Pancreas (tissue), 10 donors: ENCODE data around the gene SH3YL1. TPM values are rescaled to one million over a fixed set of nuclear protein-coding genes. Genes with fewer than 3 reads are reported as not detected.

ENCODE experiments used
- ATAC-seq, 4 donors: fragments of 200-7000 bp; cut with Tn5 transposase; one replicate each; pipeline versions ENCODE4 v1.8.0 to v1.9.1; 2020; ENCODE audit warnings: mild to moderate bottlenecking in 4 of 4, moderate library complexity in 4 of 4
- DNase-seq, 6 donors: peaks; one replicate each; pipeline ENCODE4 v3.0.0-alpha.2; 2020
- FAIRE-seq: peaks from 2 replicates; lab custom pipeline; 2012; peaks lifted over from hg19 to GRCh38; lab: Jason Lieb, UNC
- H3K27ac ChIP-seq, 4 donors: fragments of 200-600 bp; sonication (generic); 1 replicate in 3 of 4; 2 replicates in 1 of 4; pipeline versions ENCODE4 v1.5.0 to v1.8.0; 2020
- H3K27me3 ChIP-seq, 4 donors: fragments of 200-600 bp; one replicate each; pipeline ENCODE4 v1.8.0; 2021
- H3K36me3 ChIP-seq, 3 donors: fragments of 200-600 bp; sonication (generic) in 1 of 3; one replicate each; pipeline versions ENCODE4 v1.5.0 to v1.8.0; 2020 to 2021
- H3K4me1 ChIP-seq, 3 donors: fragments of 200-600 bp; one replicate each; pipeline ENCODE4 v1.8.0; 2021
- H3K4me3 ChIP-seq, 4 donors: fragments of 200-600 bp; sonication (generic) in 2 of 4; one replicate each; pipeline versions ENCODE4 v1.5.0 to v1.8.0; 2020 to 2021
- H3K9me3 ChIP-seq, 4 donors: fragments of 200-600 bp; one replicate each; pipeline ENCODE4 v1.8.0; 2021
- CTCF ChIP-seq, 4 donors: fragments of 200-600 bp; sonication (generic) in 3 of 4; IDR thresholded peaks; one replicate each; pipeline versions ENCODE4 v1.5.0 to v1.8.0; 2021; ENCODE audit warnings: antibody characterized with exemption in 4 of 4
- WGBS, 2 donors: extraction: QIAGEN DNeasy Blood & Tissue Kit; methylation state at CpG; one replicate each; pipeline ENCODE4 v1.1.7; 2013; 5-methylcytosine and 5-hydroxymethylcytosine counted together
- intact Hi-C, 3 donors: fragments of 100-400 bp; cut with DNase I; formaldehyde crosslinking; loops; one replicate each; pipeline versions ENCODE4 v1.11.1 to v1.14.2; 2022
- polyA plus RNA-seq, 2 donors: library from polyadenylated mRNA; stranded (reverse); fragments of 200-250 nt; gene quantifications; one replicate each; pipeline ENCODE4 v1.2.3, GENCODE V29; 2013
- total RNA-seq, 6 donors: library from RNA; stranded (reverse); fragmentation: NEBNext Ultra II Directional in 4 of 6; extraction: Animal tissue kit (Norgen Biotek cat#: 25700) in 4 of 6; gene quantifications; one replicate each; pipeline versions ENCODE4 v1.2.1 to v1.2.4, GENCODE V29; 2021 to 2023
- donor health status: healthy with polysubstance abuse.
- donor health status: DM: no; HTN: no; CAD: no; lungs with moderate emphysema.
- donor health status: DM: no; HTN: no; CAD: no.
- donor health status: control.
- donor health status: control.
- donor health status: Bipolar disorder and iron deficiency.
- donor health status: DM: yes; HTN: yes; CAD: no.
- donor health status: DM: no; HTN: no; CAD: no.
- donor health status: DM: no; HTN: no; CAD: no.
- donor health status: DM: yes; HTN: yes; CAD: no.

The SH3YL1 gene
- total and polyA plus RNA-seq, 8 donors = 63.7 to 162 (median 119) TPM

GRCh38 chr2:286035-286434 lies 22.2 kb upstream of the SH3YL1 start:
- H3K27ac ChIP-seq = peak overlapping the region; percentile 75 to 91 (median 87)
- no peak for TF ChIP-seq CTCF (IDR thresholded peaks at IDR 0.05)
- intact Hi-C loops = loop anchor here in 1 of 3 donors (5.0 kb wide), 1 partner anchor 114 kb away; no protein-coding TSS in a partner anchor
- peaks cover 0 to 22% (median 9%) of the 10 kb centered on the region in 3 donors for H3K36me3 ChIP-seq
- peaks cover 0 to 18% (median 4%) of the 10 kb centered on the region in 3 donors for H3K4me1 ChIP-seq
- FAIRE-seq (no peak), ATAC-seq (no peak), DNase-seq (no peak)
- 66 to 71% methylated on average over 6 of the region's 6 CpGs for WGBS, 2 donors
- no peaks in the 10 kb centered on the region for H3K27me3 ChIP-seq
- peak overlapping the region in 3 of 4 donors; percentile 44 to 60 (median 49) for H3K4me3 ChIP-seq
- no peaks in the 10 kb centered on the region for H3K9me3 ChIP-seq

GRCh38 chr2:285531-285930 lies 21.7 kb upstream of the SH3YL1 start:
- DNase-seq (no peak), FAIRE-seq (no peak), ATAC-seq (no peak)
- H3K9me3 ChIP-seq = no peaks in the 10 kb centered on the region
- H3K27ac ChIP-seq = peak overlapping the region in 3 of 4 donors; percentile 86 to 91 (median 88)
- no peak for TF ChIP-seq CTCF (IDR thresholded peaks at IDR 0.05)
- H3K27me3 ChIP-seq = no peaks in the 10 kb centered on the region
- intact Hi-C loops = loop anchor here in 1 of 3 donors (5.0 kb wide), 1 partner anchor 113 kb away; no protein-coding TSS in a partner anchor
- H3K4me3 ChIP-seq = peak overlapping the region in 2 of 4 donors; percentile 49 to 60
- H3K4me1 ChIP-seq = peaks cover 3 to 24% (median 9%) of the 10 kb centered on the region in 3 donors
- peaks cover 0 to 22% (median 9%) of the 10 kb centered on the region in 3 donors for H3K36me3 ChIP-seq
- WGBS, 2 donors = 52 to 58% methylated on average over 1 of the region's 1 CpG

- Histone ChIP-seq H3K27me3 (no peaks in the 10 kb centered on the region), H3K4me1 (peaks cover 8 to 27% (median 14%) of the 10 kb centered on the region in 3 donors), H3K4me3 (peak overlapping the region in 1 of 4 donors; percentile 49), H3K27ac (peak overlapping the region in 3 of 4 donors; percentile 86 to 91 (median 88)), H3K36me3 (peaks cover 0 to 22% (median 9%) of the 10 kb centered on the region in 3 donors), H3K9me3 (no peaks in the 10 kb centered on the region)
- ATAC-seq (no peak), DNase-seq (no peak), FAIRE-seq (no peak)
- 53 to 62% methylated on average over 13 of the region's 13 CpGs for WGBS, 2 donors
- TF ChIP-seq CTCF (IDR thresholded peaks at IDR 0.05) = no peak
- intact Hi-C loops = loop anchor here in 1 of 3 donors (5.0 kb wide), 1 partner anchor 113 kb away; no protein-coding TSS in a partner anchor
Observed at GRCh38 chr2:284896-285492, 21.2 kb upstream of the SH3YL1 start.

- peaks cover 16 to 35% (median 21%) of the 10 kb centered on the region in 3 donors for H3K4me1 ChIP-seq
- intact Hi-C loops = no loop called here
- no peak for TF ChIP-seq CTCF (IDR thresholded peaks at IDR 0.05)
- H3K4me3 ChIP-seq = no peak overlapping the region
- peaks cover 0 to 24% (median 9%) of the 10 kb centered on the region in 3 donors for H3K36me3 ChIP-seq
- WGBS, 2 donors = 91% methylated on average over 4 of the region's 4 CpGs
- no peaks in the 10 kb centered on the region for H3K27me3 ChIP-seq
- no peak for ATAC-seq
- FAIRE-seq = no peak
- DNase-seq = no peak
- H3K9me3 ChIP-seq = no peaks in the 10 kb centered on the region
- H3K27ac ChIP-seq = peak overlapping the region in 1 of 4 donors; percentile 88
Observed at GRCh38 chr2:283996-284794, 20.4 kb upstream of the SH3YL1 start.
